CD8-positive, alpha-beta memory T cell (primary cell): ENCODE measurements around the gene SIM2. TPM values are rescaled to one million over a fixed set of nuclear protein-coding genes. Genes with fewer than 3 reads are reported as not detected.

Source experiments
- CTCF ChIA-PET: fragments of 350-600 bp; sonication (Branson Sonifier 250); formaldehyde crosslinking; loops from one replicate; lab custom pipeline; 2021; ENCODE audit warnings: antibody characterized with exemption; lab: Charles Lee
- POLR2A ChIA-PET: fragments of 350-600 bp; sonication (Branson Sonifier 250); formaldehyde crosslinking; loops from one replicate; lab custom pipeline; 2021; ENCODE audit warnings: antibody characterized with exemption; lab: Charles Lee
- DNase-seq, 5 donors: peaks; one replicate each; pipeline versions ENCODE4 v3.0.0 to v3.0.0-alpha.2; 2020 to 2022; ENCODE audit warnings: mixed read lengths in 1 of 5
- H3K27ac ChIP-seq: one replicate; pipeline ENCODE4 v1.7.0; 2013; ENCODE audit warnings: low read depth, mild to moderate bottlenecking, low read length, moderate library complexity
- H3K27me3 ChIP-seq: 2 replicates; pipeline ENCODE4 v1.7.0; 2013; ENCODE audit warnings: low read length, mild to moderate bottlenecking; ENCODE audit not compliant: insufficient read depth, poor library complexity, severe bottlenecking
- H3K36me3 ChIP-seq: 2 replicates; pipeline ENCODE4 v1.7.0; 2013; ENCODE audit warnings: mild to moderate bottlenecking, low read length, moderate library complexity; ENCODE audit not compliant: insufficient read depth
- H3K4me1 ChIP-seq: 2 replicates; pipeline ENCODE4 v1.7.0; 2013; ENCODE audit warnings: mild to moderate bottlenecking, low read length, moderate library complexity; ENCODE audit not compliant: insufficient read depth
- H3K4me3 ChIP-seq: 2 replicates; pipeline ENCODE4 v1.7.0; 2013; ENCODE audit warnings: mild to moderate bottlenecking, low read length
- H3K9me3 ChIP-seq: 2 replicates; pipeline ENCODE4 v1.7.0; 2013; ENCODE audit warnings: mild to moderate bottlenecking, low read length
- H3K27ac Mint-ChIP-seq, 8 donors: one replicate each; pipeline ENCODE4 v1.8.0; 2020 to 2021; ENCODE audit warnings: mixed read lengths in 8 of 8, mild to moderate bottlenecking in 6 of 8, inconsistent platforms in 3 of 8, moderate library complexity in 3 of 8
- H3K27me3 Mint-ChIP-seq, 2 donors: one replicate each; pipeline ENCODE4 v1.8.0; 2020 to 2021; ENCODE audit warnings: mixed read lengths in 2 of 2, mild to moderate bottlenecking in 1 of 2, moderate library complexity in 1 of 2
- H3K36me3 Mint-ChIP-seq, 3 donors: one replicate each; pipeline ENCODE4 v1.8.0; 2020 to 2021; ENCODE audit warnings: mixed read lengths in 3 of 3, inconsistent platforms in 1 of 3, mild to moderate bottlenecking in 1 of 3
- H3K4me1 Mint-ChIP-seq, 3 donors: one replicate each; pipeline ENCODE4 v1.8.0; 2020 to 2021; ENCODE audit warnings: mixed read lengths in 3 of 3, inconsistent platforms in 1 of 3, mild to moderate bottlenecking in 1 of 3
- H3K4me3 Mint-ChIP-seq, 7 donors: one replicate each; pipeline ENCODE4 v1.8.0; 2020 to 2021; ENCODE audit warnings: mixed read lengths in 7 of 7, mild to moderate bottlenecking in 6 of 7, moderate library complexity in 4 of 7, inconsistent platforms in 2 of 7
- H3K9me3 Mint-ChIP-seq, 5 donors: one replicate each; pipeline ENCODE4 v1.8.0; 2020 to 2022; ENCODE audit warnings: mixed read lengths in 5 of 5, mild to moderate bottlenecking in 3 of 5, moderate library complexity in 2 of 5, inconsistent platforms in 1 of 5
- polyA plus RNA-seq: library from polyadenylated mRNA; unstranded; fragments of 300-500 nt; fragmentation: Illumina TruSeq; gene quantifications from one replicate; pipeline ENCODE4 v1.2.3, GENCODE V29; 2021
- total RNA-seq, 2 experiments: library from RNA; stranded (reverse); gene quantifications; one replicate each; pipeline ENCODE4 v1.2.3, GENCODE V29; 2021

SIM2 gene
- total and polyA plus RNA-seq, 3 experiments from 2014 or later: 0.07 TPM; not detected in 2

GRCh38 chr21:36745459-36745858, 46.5 kb downstream of the SIM2 start:
- Mint-ChIP-seq H3K9me3 (no peaks in the 10 kb centered on the region), H3K36me3 (peaks cover 5 to 14% (median 7%) of the 10 kb centered on the region in 3 donors), H3K4me3 (no peak overlapping the region), H3K27ac (no peak overlapping the region), H3K4me1 (peaks cover 13 to 19% (median 17%) of the 10 kb centered on the region in 3 donors), H3K27me3 (peaks cover 30 to 54% of the 10 kb centered on the region in 2 donors)
- no peaks in the 10 kb centered on the region for H3K9me3 ChIP-seq
- POLR2A ChIA-PET: no interaction called here
- H3K4me3 ChIP-seq: no peak overlapping the region
- CTCF ChIA-PET: no interaction called here
- no peaks in the 10 kb centered on the region for H3K36me3 ChIP-seq
- H3K4me1 ChIP-seq: no peaks in the 10 kb centered on the region
- H3K27me3 ChIP-seq: no peaks in the 10 kb centered on the region
- no peak overlapping the region for H3K27ac ChIP-seq
- DNase-seq: no peak

DNA sequence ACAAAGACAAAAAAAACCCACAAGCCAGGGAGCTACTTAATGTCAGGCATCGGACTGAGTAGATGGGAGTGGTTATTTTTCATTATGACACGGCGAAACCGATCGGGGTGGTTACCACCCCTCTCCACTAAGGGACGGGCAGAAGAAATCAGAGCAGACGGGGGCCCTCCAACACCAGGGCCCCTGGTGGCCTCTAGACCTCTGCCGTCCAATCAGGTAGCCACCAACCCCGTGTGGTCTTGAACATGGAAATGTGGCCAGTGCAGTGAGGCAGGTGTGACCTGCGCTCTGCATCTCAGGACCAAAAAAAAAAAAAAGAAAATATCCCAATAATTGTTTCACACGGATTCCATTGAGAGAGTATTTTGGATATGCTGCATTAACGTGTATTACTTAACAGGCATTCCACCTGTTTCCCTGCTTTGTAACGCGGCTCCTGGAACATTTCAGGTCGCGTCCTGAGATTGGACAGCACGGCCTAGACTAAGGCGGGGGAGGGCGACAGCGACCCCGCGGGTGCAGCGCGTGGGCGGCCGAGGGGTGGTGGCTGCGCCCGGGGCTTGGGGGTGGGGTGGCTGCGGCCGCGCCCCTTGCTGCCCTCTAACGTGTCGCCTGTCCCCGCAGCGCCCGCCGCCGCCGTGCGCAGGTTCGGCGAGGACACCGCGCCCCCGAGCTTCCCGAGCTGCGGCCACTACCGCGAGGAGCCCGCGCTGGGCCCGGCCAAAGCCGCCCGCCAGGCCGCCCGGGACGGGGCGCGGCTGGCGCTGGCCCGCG, 48.3 kb downstream of the SIM2 start:
- H3K4me3 ChIP-seq: no peak overlapping the region
- peaks cover 13 to 19% (median 17%) of the 10 kb centered on the region in 3 donors for H3K4me1 Mint-ChIP-seq
- H3K36me3 ChIP-seq: no peaks in the 10 kb centered on the region
- H3K36me3 Mint-ChIP-seq: peaks cover 14 to 24% (median 19%) of the 10 kb centered on the region in 3 donors
- H3K27me3 Mint-ChIP-seq: peaks cover 32 to 58% of the 10 kb centered on the region in 2 donors
- no peak overlapping the region for H3K27ac ChIP-seq
- H3K9me3 ChIP-seq: no peaks in the 10 kb centered on the region
- DNase-seq: no peak
- peak overlapping the region; percentile 35 to 70 (median 56) for H3K4me3 Mint-ChIP-seq
- ChIA-PET CTCF (no interaction called here), POLR2A (no interaction called here)
- no peaks in the 10 kb centered on the region for H3K27me3 ChIP-seq
- H3K9me3 Mint-ChIP-seq: no peaks in the 10 kb centered on the region
- H3K27ac Mint-ChIP-seq: peak overlapping the region in 1 of 8 donors; percentile 29
- no peaks in the 10 kb centered on the region for H3K4me1 ChIP-seq

DNA sequence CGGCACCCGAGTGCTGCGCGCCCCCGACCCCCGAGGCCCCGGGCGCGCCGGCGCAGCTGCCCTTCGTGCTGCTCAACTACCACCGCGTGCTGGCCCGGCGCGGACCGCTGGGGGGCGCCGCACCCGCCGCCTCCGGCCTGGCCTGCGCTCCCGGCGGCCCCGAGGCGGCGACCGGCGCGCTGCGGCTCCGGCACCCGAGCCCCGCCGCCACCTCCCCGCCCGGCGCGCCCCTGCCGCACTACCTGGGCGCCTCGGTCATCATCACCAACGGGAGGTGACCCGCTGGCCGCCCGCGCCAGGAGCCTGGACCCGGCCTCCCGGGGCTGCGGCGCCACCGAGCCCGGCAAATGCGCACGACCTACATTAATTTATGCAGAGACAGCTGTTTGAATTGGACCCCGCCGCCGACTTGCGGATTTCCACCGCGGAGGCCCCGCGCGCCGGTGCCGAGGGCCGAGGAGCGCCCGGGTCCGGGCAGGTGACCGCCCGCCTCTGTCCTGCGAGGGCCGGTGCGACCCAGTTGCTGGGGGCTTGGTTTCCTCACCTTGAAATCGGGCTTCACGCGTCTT, 49.0 kb downstream of the SIM2 start:
- CTCF ChIA-PET: no interaction called here
- Mint-ChIP-seq H3K27me3 (peaks cover 32 to 58% of the 10 kb centered on the region in 2 donors), H3K4me1 (peaks cover 13 to 19% (median 17%) of the 10 kb centered on the region in 3 donors)

DNA sequence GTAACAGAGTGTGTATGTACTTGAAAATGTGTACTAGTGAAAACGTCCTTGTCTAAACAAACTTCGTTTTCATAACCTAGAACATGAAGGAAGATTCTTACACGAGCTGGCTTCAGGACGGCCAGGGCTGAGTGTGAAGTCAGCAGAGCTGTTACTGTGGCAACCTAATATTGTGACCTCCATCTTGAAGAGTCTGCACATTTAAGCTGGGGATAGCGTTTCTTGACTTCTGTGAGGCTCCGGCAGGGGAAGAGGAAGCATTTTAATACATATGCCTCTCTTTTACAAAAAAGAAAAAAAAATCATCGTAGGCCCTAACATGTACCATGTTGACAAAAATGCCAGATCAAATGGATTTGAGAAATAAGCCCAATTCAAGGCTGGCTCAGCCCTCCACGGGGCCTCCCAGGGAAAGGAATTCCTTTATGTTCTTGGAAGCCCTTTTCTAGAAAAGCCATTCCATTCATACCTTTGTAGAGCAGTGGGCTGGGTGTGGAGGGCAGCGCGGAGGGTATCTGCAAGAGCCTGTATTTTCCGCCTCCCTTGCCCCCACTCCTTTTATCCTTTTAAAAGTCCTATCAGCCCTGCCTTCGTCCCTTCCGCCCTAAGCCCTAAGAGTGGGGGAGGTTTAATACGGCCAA, 51.1 kb downstream of the SIM2 start:
- Mint-ChIP-seq H3K9me3 (no peaks in the 10 kb centered on the region), H3K4me3 (peak overlapping the region in 1 of 7 donors; percentile 27), H3K36me3 (peaks cover 33 to 45% (median 38%) of the 10 kb centered on the region in 3 donors), H3K27me3 (peaks cover 25 to 42% of the 10 kb centered on the region in 2 donors), H3K4me1 (peaks cover 13 to 19% (median 17%) of the 10 kb centered on the region in 3 donors), H3K27ac (no peak overlapping the region)
- no peaks in the 10 kb centered on the region for H3K27me3 ChIP-seq
- no peaks in the 10 kb centered on the region for H3K4me1 ChIP-seq
- H3K27ac ChIP-seq: no peak overlapping the region
- CTCF ChIA-PET: no interaction called here
- no peak for DNase-seq
- no peaks in the 10 kb centered on the region for H3K36me3 ChIP-seq
- POLR2A ChIA-PET: no interaction called here
- no peaks in the 10 kb centered on the region for H3K9me3 ChIP-seq
- H3K4me3 ChIP-seq: no peak overlapping the region

More for the DNA sequence above, 49.0 kb downstream of the SIM2 start:
- no peaks in the 10 kb centered on the region for H3K9me3 Mint-ChIP-seq
- no peak overlapping the region for H3K27ac Mint-ChIP-seq
- Histone ChIP-seq H3K27ac (no peak overlapping the region), H3K9me3 (no peaks in the 10 kb centered on the region), H3K4me3 (no peak overlapping the region), H3K4me1 (no peaks in the 10 kb centered on the region), H3K27me3 (no peaks in the 10 kb centered on the region), H3K36me3 (no peaks in the 10 kb centered on the region)
- POLR2A ChIA-PET: no interaction called here
- DNase-seq: no peak
- peaks cover 17 to 27% (median 24%) of the 10 kb centered on the region in 3 donors for H3K36me3 Mint-ChIP-seq
- H3K4me3 Mint-ChIP-seq: peak overlapping the region in 4 of 7 donors; percentile 26 to 64 (median 50)

- no peaks in the 10 kb centered on the region for H3K27me3 ChIP-seq
- Mint-ChIP-seq H3K9me3 (no peaks in the 10 kb centered on the region), H3K4me1 (peaks cover 13 to 19% (median 17%) of the 10 kb centered on the region in 3 donors), H3K27me3 (peaks cover 24 to 38% of the 10 kb centered on the region in 2 donors), H3K27ac (no peak overlapping the region), H3K4me3 (no peak overlapping the region), H3K36me3 (peaks cover 36 to 50% (median 42%) of the 10 kb centered on the region in 3 donors)
- no peaks in the 10 kb centered on the region for H3K4me1 ChIP-seq
- H3K36me3 ChIP-seq: no peaks in the 10 kb centered on the region
- no peak overlapping the region for H3K4me3 ChIP-seq
- POLR2A ChIA-PET: no interaction called here
- H3K27ac ChIP-seq: no peak overlapping the region
- CTCF ChIA-PET: no interaction called here
- DNase-seq: no peak
- no peaks in the 10 kb centered on the region for H3K9me3 ChIP-seq
Measured at GRCh38 chr21:36750576-36750959, 51.7 kb downstream of the SIM2 start.

- CTCF ChIA-PET: no interaction called here
Measured at GRCh38 chr21:36751383-36751782, 52.5 kb downstream of the SIM2 start.

GRCh38 chr21:36753556-36753955, 54.6 kb downstream of the SIM2 start:
- CTCF ChIA-PET: no interaction called here
- H3K27me3 Mint-ChIP-seq: peaks cover 9 to 23% of the 10 kb centered on the region in 2 donors
- H3K4me1 Mint-ChIP-seq: peaks cover 1 to 4% (median 3%) of the 10 kb centered on the region in 3 donors

More at GRCh38 chr21:36751383-36751782, 52.5 kb downstream of the SIM2 start:
- Histone ChIP-seq H3K27ac (no peak overlapping the region), H3K4me3 (no peak overlapping the region), H3K27me3 (no peaks in the 10 kb centered on the region), H3K4me1 (no peaks in the 10 kb centered on the region), H3K36me3 (no peaks in the 10 kb centered on the region), H3K9me3 (no peaks in the 10 kb centered on the region)
- peaks cover 13 to 19% (median 16%) of the 10 kb centered on the region in 3 donors for H3K4me1 Mint-ChIP-seq
- POLR2A ChIA-PET: no interaction called here
- H3K9me3 Mint-ChIP-seq: no peaks in the 10 kb centered on the region
- H3K4me3 Mint-ChIP-seq: no peak overlapping the region
- H3K27ac Mint-ChIP-seq: no peak overlapping the region
- peaks cover 19 to 37% of the 10 kb centered on the region in 2 donors for H3K27me3 Mint-ChIP-seq
- peaks cover 40 to 56% (median 47%) of the 10 kb centered on the region in 3 donors for H3K36me3 Mint-ChIP-seq
- no peak for DNase-seq

More at GRCh38 chr21:36753556-36753955, 54.6 kb downstream of the SIM2 start:
- POLR2A ChIA-PET: no interaction called here
- H3K9me3 ChIP-seq: no peaks in the 10 kb centered on the region
- H3K4me3 ChIP-seq: no peak overlapping the region
- no peaks in the 10 kb centered on the region for H3K36me3 ChIP-seq
- Mint-ChIP-seq H3K9me3 (no peaks in the 10 kb centered on the region), H3K4me3 (no peak overlapping the region), H3K36me3 (peaks cover 50 to 71% (median 51%) of the 10 kb centered on the region in 3 donors), H3K27ac (no peak overlapping the region)
- no peak for DNase-seq
- no peak overlapping the region for H3K27ac ChIP-seq
- H3K27me3 ChIP-seq: no peaks in the 10 kb centered on the region
- H3K4me1 ChIP-seq: no peaks in the 10 kb centered on the region
